22Rv1 (cell line): ENCODE results near the gene THSD8.

ENCODE experiments used
- H3K27ac ChIP-seq: fragments of 450-650 bp; 2 replicates; pipeline ENCODE4 v1.5.1; 2017
- ZFX ChIP-seq: fragments of 450-650 bp; IDR thresholded peaks from 2 replicates; pipeline ENCODE4 v1.6.1; 2017; ENCODE audit warnings: antibody characterized with exemption, borderline replicate concordance
- TF ChIP-seq, protein P1 (sequence below): fragments of 450-650 bp; IDR thresholded peaks from 2 replicates; pipeline ENCODE4 v1.5.1; 2017; ENCODE audit warnings: mild to moderate bottlenecking

The THSD8 gene

GRCh38 chr19:12834566-12834943 is 32.7 kb downstream of the THSD8 start, which contains the start of gene RTBDN:
TSS of gene RTBDN (minus strand) at chr19:12834579. CDS start at chr19:12829979, 4,600 bp downstream.
- no peak for TF ChIP-seq ZFX
- TF ChIP-seq, protein P1, sequence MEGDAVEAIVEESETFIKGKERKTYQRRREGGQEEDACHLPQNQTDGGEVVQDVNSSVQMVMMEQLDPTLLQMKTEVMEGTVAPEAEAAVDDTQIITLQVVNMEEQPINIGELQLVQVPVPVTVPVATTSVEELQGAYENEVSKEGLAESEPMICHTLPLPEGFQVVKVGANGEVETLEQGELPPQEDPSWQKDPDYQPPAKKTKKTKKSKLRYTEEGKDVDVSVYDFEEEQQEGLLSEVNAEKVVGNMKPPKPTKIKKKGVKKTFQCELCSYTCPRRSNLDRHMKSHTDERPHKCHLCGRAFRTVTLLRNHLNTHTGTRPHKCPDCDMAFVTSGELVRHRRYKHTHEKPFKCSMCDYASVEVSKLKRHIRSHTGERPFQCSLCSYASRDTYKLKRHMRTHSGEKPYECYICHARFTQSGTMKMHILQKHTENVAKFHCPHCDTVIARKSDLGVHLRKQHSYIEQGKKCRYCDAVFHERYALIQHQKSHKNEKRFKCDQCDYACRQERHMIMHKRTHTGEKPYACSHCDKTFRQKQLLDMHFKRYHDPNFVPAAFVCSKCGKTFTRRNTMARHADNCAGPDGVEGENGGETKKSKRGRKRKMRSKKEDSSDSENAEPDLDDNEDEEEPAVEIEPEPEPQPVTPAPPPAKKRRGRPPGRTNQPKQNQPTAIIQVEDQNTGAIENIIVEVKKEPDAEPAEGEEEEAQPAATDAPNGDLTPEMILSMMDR: no peak
- H3K27ac ChIP-seq: peak within 1 kb of the TSS; percentile 69

- TF ChIP-seq ZFX: no peak
- TF ChIP-seq, protein P1: no peak
- peak overlapping the region; percentile 69 for H3K27ac ChIP-seq
These were observed 33.3 kb downstream of the THSD8 start for GRCh38 chr19:12834976-12835757.

- peak overlapping the region; percentile 69 for H3K27ac ChIP-seq
These were observed 34.6 kb downstream of the THSD8 start for GRCh38 chr19:12836529-12836863.

DNA sequence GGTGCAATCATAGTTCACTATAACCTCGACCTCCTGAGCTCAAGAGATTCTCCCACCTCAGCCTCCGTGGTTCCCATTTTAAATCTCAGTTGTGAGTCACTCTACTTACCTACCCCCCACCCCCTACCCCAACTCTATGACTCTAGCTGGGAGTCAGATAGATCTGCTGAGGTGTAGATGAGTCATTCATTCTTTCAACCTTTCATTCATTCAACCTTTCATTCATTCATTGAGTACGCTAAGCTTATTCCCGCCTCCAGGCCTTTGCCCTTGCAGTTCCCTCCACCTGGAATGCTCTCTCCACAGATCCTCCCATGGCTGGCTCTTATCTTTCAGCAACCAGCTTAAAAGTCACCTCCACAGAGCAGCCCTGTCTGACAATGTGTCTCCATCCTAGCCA is 35.4 kb downstream of the THSD8 start:
- TF ChIP-seq, protein P1: no peak
- no peak for TF ChIP-seq ZFX
- no peak overlapping the region for H3K27ac ChIP-seq

More at GRCh38 chr19:12836529-12836863, 34.6 kb downstream of the THSD8 start:
- TF ChIP-seq, protein P1: no peak
- no peak for TF ChIP-seq ZFX

DNA sequence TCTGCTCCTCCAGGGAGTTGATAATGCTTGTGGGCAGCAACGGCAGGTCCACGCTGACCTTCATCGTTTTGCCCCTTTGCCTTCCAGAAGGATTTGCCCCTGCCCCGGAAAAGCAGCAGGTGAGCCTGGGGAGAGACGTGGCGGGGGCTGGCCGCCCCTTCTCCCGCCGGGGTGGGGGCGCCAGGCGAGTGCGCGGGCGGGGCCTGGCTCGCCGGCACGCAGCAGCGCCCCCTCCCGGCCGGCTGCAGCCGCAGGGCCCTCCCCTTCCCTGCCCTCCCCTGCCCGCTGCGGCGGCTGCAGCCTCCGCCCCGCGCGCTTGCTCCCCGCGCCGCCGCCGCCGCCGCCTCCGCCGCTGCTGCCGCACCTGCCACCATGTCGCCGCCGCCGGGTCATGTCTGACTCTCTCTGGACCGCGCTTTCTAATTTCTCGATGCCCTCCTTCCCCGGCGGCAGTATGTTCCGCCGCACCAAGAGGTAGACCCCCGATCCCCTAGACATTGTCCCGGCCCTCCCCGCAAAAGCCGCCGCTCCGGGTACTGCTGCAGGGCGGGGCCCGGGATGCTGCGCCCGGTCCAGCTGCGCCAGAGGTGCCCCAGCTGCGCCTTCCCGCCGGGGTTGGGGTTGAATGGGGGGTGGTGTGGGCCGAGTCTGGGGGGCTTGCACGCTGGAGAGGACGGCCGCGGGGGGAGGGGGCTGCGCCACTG is 36.5 kb downstream of the THSD8 start, which contains the start of gene MAST1:
Gene MAST1 (plus strand): TSS at position 334 of the 704 bp plus-strand sequence. CDS start 58 bp downstream, at position 392.
- TF ChIP-seq ZFX: no peak
- TF ChIP-seq, protein P1: peak; percentile 98
- 0 out of 2 replicates have a peak within 1 kb of the TSS, but pooled peaks have one; percentile 10 for H3K27ac ChIP-seq

DNA sequence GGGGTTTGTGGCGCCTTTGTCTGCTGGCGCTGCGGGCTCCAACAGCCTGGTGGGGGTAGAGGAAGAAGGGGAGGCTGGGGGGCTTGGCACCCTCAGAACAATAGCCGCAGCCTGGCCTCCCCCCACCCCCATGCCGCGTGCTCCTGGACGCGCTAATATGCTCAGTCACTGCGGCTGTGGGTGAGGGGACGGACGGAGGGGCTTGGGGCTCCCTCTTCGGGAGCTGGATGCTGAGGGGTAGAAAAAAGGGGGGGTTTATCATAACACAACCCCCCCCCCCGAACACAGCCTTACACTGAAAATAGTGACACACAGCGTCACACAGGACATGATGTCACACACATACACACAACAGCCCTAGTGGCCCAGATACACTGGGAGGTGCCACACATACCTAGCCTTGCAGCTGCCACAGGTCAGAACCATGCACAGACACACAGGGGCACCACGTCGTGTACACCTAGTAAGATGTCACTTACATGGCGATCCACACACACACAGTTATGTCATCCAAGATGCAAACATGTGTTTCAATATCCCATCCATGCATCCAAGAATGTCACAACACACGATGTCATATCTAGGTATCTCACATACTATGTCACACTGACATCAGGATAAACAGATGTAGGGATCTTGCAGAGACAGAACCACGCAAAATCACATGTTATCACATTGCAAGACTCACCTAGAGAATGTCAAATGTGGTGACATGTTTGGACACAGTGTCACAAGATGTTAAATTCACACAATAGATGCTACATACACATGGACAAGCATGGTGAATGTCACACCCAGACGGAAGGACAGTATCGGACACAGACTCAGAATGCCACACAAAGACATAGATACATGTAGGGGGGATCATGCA is 37.3 kb downstream of the THSD8 start:
- TF ChIP-seq, protein P1: no peak
- TF ChIP-seq ZFX: no peak
- no peak overlapping the region for H3K27ac ChIP-seq
